ENCODE results near the gene TREX2. TPM values are rescaled to one million over a fixed set of nuclear protein-coding genes. Genes with fewer than 3 reads are reported as not detected.

Gene TREX2
- total RNA-seq, 1 experiment from 2014 or later: 7.3 TPM

GRCh38 chrX:153457136-153457825 lies 11.4 kb upstream of the TREX2 start:
- DNase-seq (ENCODE audit: low spot score): no peak

GRCh38 chrX:153456704-153457103 lies 10.8 kb upstream of the TREX2 start:
- DNase-seq (ENCODE audit: low spot score): no peak

- DNase-seq (ENCODE audit: low spot score): no peak
These were observed 10.3 kb upstream of the TREX2 start for GRCh38 chrX:153456161-153456560.

- DNase-seq (ENCODE audit: low spot score): no peak
These were observed 9.7 kb upstream of the TREX2 start for GRCh38 chrX:153455571-153455970.

- no peak for DNase-seq (ENCODE audit: low spot score)
These were observed 9.2 kb upstream of the TREX2 start for GRCh38 chrX:153454901-153455550.

- DNase-seq (ENCODE audit: low spot score): no peak
These were observed 5.1 kb upstream of the TREX2 start for GRCh38 chrX:153450949-153451277.

- DNase-seq (ENCODE audit: low spot score): no peak
These were observed 4.5 kb upstream of the TREX2 start for GRCh38 chrX:153450114-153450948.

GRCh38 chrX:153449368-153450113 lies 3.7 kb upstream of the TREX2 start:
- no peak for DNase-seq (ENCODE audit: low spot score)

GRCh38 chrX:153448556-153449367 lies 2.9 kb upstream of the TREX2 start:
- no peak for DNase-seq (ENCODE audit: low spot score)

GRCh38 chrX:153447581-153447960 lies 1.7 kb upstream of the TREX2 start:
- DNase-seq (ENCODE audit: low spot score): no peak

GRCh38 chrX:153446950-153447580 lies 1.2 kb upstream of the TREX2 start:
- no peak for DNase-seq (ENCODE audit: low spot score)

GRCh38 chrX:153446636-153446936 lies 730 bp upstream of the TREX2 start:
- DNase-seq (ENCODE audit: low spot score): no peak

GRCh38 chrX:153445106-153445855 lies 575 bp downstream of the TREX2 start:
- no peak for DNase-seq (ENCODE audit: low spot score)

- DNase-seq (ENCODE audit: low spot score): no peak
These were observed 1.4 kb downstream of the TREX2 start for GRCh38 chrX:153444333-153445011.

- DNase-seq (ENCODE audit: low spot score): no peak
These were observed 2.2 kb downstream of the TREX2 start for GRCh38 chrX:153443476-153444332.

- DNase-seq (ENCODE audit: low spot score): no peak
These were observed 3.4 kb downstream of the TREX2 start for GRCh38 chrX:153442463-153442862.

- DNase-seq (ENCODE audit: low spot score): no peak
These were observed 3.9 kb downstream of the TREX2 start for GRCh38 chrX:153441981-153442380.

GRCh38 chrX:153441296-153441695 lies 4.6 kb downstream of the TREX2 start:
- DNase-seq (ENCODE audit: low spot score): no peak

Measured in HT-29 (cell line).